ENCODE results near the gene STRA8. TPM values are rescaled to one million over a fixed set of nuclear protein-coding genes. Genes with fewer than 3 reads are reported as not detected.

Gene STRA8
- total and polyA plus RNA-seq, 2 donors from 2014 or later = 0.43 TPM; not detected in 1

GRCh38 chr7:135286876-135287275 is 53.2 kb downstream of the STRA8 start:
- Histone ChIP-seq H3K27ac (ENCODE audit: low read depth in 2 of 2, low read length in 2 of 2) (no peak overlapping the region), H3K9me3 (ENCODE audit: control insufficient read depth in 2 of 3, insufficient read depth in 1 of 3, low read length in 3 of 3) (no peaks in the 10 kb centered on the region), H3K9ac (ENCODE audit: low read length in 3 of 3) (no peak overlapping the region), H3K36me3 (ENCODE audit: control insufficient read depth in 2 of 3, insufficient read depth in 3 of 3, low read length in 3 of 3) (no peaks in the 10 kb centered on the region), H3K27me3 (ENCODE audit: control insufficient read depth, insufficient read depth, low read length) (no peaks in the 10 kb centered on the region), H3K4me1 (ENCODE audit: control insufficient read depth in 2 of 3, insufficient read depth in 2 of 3, low read depth in 1 of 3, low read length in 3 of 3) (no peaks in the 10 kb centered on the region), H3K4me3 (ENCODE audit: low read length in 3 of 3) (no peak overlapping the region)
- no peak for FAIRE-seq
- no peak for DNase-seq
- TF ChIP-seq, protein P1, sequence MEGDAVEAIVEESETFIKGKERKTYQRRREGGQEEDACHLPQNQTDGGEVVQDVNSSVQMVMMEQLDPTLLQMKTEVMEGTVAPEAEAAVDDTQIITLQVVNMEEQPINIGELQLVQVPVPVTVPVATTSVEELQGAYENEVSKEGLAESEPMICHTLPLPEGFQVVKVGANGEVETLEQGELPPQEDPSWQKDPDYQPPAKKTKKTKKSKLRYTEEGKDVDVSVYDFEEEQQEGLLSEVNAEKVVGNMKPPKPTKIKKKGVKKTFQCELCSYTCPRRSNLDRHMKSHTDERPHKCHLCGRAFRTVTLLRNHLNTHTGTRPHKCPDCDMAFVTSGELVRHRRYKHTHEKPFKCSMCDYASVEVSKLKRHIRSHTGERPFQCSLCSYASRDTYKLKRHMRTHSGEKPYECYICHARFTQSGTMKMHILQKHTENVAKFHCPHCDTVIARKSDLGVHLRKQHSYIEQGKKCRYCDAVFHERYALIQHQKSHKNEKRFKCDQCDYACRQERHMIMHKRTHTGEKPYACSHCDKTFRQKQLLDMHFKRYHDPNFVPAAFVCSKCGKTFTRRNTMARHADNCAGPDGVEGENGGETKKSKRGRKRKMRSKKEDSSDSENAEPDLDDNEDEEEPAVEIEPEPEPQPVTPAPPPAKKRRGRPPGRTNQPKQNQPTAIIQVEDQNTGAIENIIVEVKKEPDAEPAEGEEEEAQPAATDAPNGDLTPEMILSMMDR (IDR thresholded peaks at IDR 0.05; ENCODE audit: borderline replicate concordance, extremely low read depth, insufficient read depth) = no peak
- intact Hi-C loops (cut with DNase I) = no loop called here

DNA sequence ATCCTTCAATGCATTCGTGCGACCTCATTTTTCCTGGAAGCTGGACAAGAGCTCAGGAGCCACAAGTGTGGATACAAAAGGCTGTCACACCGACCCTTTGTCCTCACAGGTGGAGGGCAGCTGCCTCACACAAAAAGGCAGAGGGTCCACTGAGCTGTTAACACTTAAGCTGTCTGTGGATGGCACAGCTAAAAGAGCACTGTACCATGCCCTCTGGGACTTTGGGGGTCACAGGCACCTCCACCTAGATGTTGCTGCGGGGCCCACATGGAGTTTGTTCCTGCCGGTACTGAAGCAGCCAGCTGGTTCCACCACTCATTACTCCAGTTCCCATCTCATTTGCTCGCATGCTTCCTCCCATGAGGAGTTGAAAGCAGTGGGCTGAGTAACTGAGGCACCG is 57.0 kb downstream of the STRA8 start:
- intact Hi-C loops (cut with DNase I) = no loop called here
- TF ChIP-seq, protein P1 (IDR thresholded peaks at IDR 0.05; ENCODE audit: borderline replicate concordance, extremely low read depth, insufficient read depth) = no peak
- Histone ChIP-seq H3K4me1 (ENCODE audit: control insufficient read depth in 2 of 3, insufficient read depth in 2 of 3, low read depth in 1 of 3, low read length in 3 of 3) (no peaks in the 10 kb centered on the region), H3K27ac (ENCODE audit: low read depth in 2 of 2, low read length in 2 of 2) (no peak overlapping the region), H3K36me3 (ENCODE audit: control insufficient read depth in 2 of 3, insufficient read depth in 3 of 3, low read length in 3 of 3) (no peaks in the 10 kb centered on the region), H3K9me3 (ENCODE audit: control insufficient read depth in 2 of 3, insufficient read depth in 1 of 3, low read length in 3 of 3) (no peaks in the 10 kb centered on the region), H3K4me3 (ENCODE audit: low read length in 3 of 3) (no peak overlapping the region), H3K9ac (ENCODE audit: low read length in 3 of 3) (no peak overlapping the region), H3K27me3 (ENCODE audit: control insufficient read depth, insufficient read depth, low read length) (no peaks in the 10 kb centered on the region)
- FAIRE-seq = no peak
- no peak for DNase-seq

DNA sequence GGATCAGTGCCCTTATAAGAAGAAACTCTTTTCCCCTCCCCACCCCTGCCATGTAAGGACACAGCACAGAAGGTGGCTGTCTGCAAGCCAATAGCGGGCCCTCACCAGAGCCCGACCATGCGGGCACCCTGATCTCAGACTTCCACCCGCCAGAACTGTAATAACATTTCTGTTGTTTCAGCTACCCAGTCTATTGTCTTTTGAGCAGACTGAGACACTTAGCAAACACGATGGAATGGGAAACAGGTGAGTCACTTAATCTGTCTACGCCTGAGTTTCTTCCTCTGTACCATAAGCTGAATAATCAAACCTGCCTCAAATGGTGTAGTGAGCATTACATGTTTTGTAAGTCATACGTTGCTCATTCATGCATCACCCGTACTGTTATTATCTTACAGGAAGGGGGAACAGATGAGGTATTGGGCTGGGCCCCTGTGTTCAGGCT is 58.2 kb downstream of the STRA8 start:
- Histone ChIP-seq H3K36me3 (ENCODE audit: control insufficient read depth in 2 of 3, insufficient read depth in 3 of 3, low read length in 3 of 3) (no peaks in the 10 kb centered on the region), H3K4me3 (ENCODE audit: low read length in 3 of 3) (no peak overlapping the region), H3K9ac (ENCODE audit: low read length in 3 of 3) (no peak overlapping the region), H3K9me3 (ENCODE audit: control insufficient read depth in 2 of 3, insufficient read depth in 1 of 3, low read length in 3 of 3) (no peaks in the 10 kb centered on the region), H3K27me3 (ENCODE audit: control insufficient read depth, insufficient read depth, low read length) (no peaks in the 10 kb centered on the region), H3K4me1 (ENCODE audit: control insufficient read depth in 2 of 3, insufficient read depth in 2 of 3, low read depth in 1 of 3, low read length in 3 of 3) (no peaks in the 10 kb centered on the region), H3K27ac (ENCODE audit: low read depth in 2 of 2, low read length in 2 of 2) (no peak overlapping the region)
- FAIRE-seq (no peak), DNase-seq (no peak)
- TF ChIP-seq, protein P1 (IDR thresholded peaks at IDR 0.05; ENCODE audit: borderline replicate concordance, extremely low read depth, insufficient read depth) = no peak
- intact Hi-C loops (cut with DNase I) = no loop called here

DNA sequence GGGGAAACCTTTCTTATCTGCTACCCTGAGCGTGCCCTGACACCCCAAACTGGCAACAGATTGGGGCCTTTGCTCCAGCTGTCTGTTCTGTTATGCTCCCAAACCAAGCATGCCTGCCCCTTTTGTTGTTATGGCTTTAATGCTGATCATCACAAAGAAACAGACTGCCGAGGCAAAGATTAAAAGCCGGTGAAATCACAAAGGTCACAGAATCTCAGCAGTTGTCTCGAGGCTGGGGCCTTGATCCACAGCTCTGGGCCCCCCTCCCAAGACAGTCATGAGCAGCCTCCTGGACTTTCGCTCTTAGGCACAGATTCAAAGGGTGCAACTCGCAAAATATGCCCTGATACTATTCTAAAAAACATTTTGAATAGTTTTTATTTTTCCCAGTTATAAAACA is 65.6 kb downstream of the STRA8 start:
- no peak for FAIRE-seq
- H3K27me3 ChIP-seq (ENCODE audit: control insufficient read depth, insufficient read depth, low read length) = no peaks in the 10 kb centered on the region
- no peak overlapping the region for H3K27ac ChIP-seq (ENCODE audit: low read depth in 2 of 2, low read length in 2 of 2)
- no peak for DNase-seq
- TF ChIP-seq, protein P1 (IDR thresholded peaks at IDR 0.05; ENCODE audit: borderline replicate concordance, extremely low read depth, insufficient read depth) = no peak
- H3K36me3 ChIP-seq (ENCODE audit: control insufficient read depth in 2 of 3, insufficient read depth in 3 of 3, low read length in 3 of 3) = no peaks in the 10 kb centered on the region
- H3K4me1 ChIP-seq (ENCODE audit: control insufficient read depth in 2 of 3, insufficient read depth in 2 of 3, low read depth in 1 of 3, low read length in 3 of 3) = no peaks in the 10 kb centered on the region
- H3K4me3 ChIP-seq (ENCODE audit: low read length in 3 of 3) = no peak overlapping the region
- no peaks in the 10 kb centered on the region for H3K9me3 ChIP-seq (ENCODE audit: control insufficient read depth in 2 of 3, insufficient read depth in 1 of 3, low read length in 3 of 3)
- no peak overlapping the region for H3K9ac ChIP-seq (ENCODE audit: low read length in 3 of 3)
- intact Hi-C loops (cut with DNase I) = no loop called here
